AG09309 (cell line): ENCODE data around the gene HRH3.

ENCODE experiments used
- DNase-seq: peaks from one replicate; pipeline ENCODE4 v3.0.0-alpha.2; 2010; ENCODE audit warnings: low read depth
- H3K4me3 ChIP-seq: 2 replicates; pipeline ENCODE4 v1.5.1; 2011; ENCODE audit warnings: mild to moderate bottlenecking, low read depth, low read length, moderate library complexity; ENCODE audit not compliant: control insufficient read depth
- CTCF ChIP-seq: IDR thresholded peaks from 2 replicates; pipeline ENCODE4 v1.5.1; 2011; ENCODE audit warnings: mild to moderate bottlenecking, low read depth, low read length, inconsistent platforms; ENCODE audit not compliant: insufficient read depth, control insufficient read depth; ENCODE audit errors: missing control alignments

Gene HRH3

DNA sequence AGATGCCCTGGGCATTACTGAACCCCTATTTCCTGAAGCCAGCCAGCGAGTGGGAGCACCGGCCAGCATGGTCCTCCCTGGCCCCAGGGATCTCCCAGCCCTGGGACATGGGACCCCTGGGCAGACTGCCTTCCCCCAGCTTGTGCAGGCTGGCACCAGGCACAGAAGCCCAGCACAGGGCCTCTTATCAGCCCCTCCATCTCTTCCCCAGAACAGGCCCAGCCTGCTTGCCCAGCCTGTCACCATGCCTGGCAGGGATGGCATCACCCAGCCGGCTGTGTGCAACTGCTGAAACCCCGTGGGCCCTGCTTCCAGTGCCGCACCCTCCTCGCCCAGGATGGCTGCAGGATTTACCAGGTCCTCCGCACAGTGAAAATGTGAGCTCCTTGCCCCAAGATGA lies 12.1 kb upstream of the HRH3 start:
- no peak for DNase-seq
- H3K4me3 ChIP-seq, result no peak overlapping the region
- no peak for TF ChIP-seq CTCF

DNA sequence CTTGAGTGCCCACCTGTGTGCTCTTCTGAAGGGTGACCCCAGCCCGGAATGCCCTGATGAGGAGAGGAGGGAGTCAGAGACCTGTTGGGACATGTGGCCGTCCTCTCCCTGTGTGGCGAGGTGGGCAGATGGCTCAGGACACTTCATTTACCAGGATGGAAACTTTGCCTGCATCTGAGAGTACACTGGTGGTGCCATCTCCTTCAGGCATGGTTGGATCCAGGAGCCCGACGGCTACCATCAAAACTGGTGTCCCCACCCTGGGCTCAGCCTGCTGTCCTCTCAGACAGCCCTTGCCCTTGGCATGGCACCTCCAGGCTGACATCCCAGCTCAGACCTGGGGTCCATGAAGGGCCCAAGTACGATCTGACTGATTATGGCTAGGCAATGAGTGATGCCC lies 11.2 kb upstream of the HRH3 start:
- H3K4me3 ChIP-seq, result no peak overlapping the region
- no peak for TF ChIP-seq CTCF
- no peak for DNase-seq

DNA sequence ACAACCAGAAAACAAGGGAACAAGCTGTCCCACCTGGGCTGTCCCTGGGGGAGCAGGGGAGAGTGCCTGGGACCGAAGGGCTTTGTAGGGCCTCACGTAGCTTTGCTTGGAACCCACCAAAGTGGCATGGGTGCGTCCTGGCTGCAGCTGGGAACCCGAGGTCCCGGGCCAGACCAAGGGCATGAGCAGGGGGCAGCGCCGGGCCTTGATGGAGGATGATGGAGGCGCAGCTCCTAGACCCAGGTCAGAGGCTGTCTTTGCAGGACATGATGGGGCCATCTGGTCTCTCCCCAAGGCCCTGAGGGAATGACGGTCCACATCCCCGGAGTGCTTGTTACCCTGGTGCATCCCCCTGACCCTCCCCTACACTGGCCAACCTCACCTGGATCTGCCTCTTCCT lies 10.6 kb upstream of the HRH3 start:
- TF ChIP-seq CTCF, result no peak
- H3K4me3 ChIP-seq, result no peak overlapping the region
- DNase-seq, result no peak

- H3K4me3 ChIP-seq, result no peak overlapping the region
- DNase-seq, result no peak
- TF ChIP-seq CTCF, result no peak
These were observed 10.2 kb upstream of the HRH3 start for GRCh38 chr20:62230276-62230675.

GRCh38 chr20:62229667-62230066 lies 9.6 kb upstream of the HRH3 start:
- no peak for TF ChIP-seq CTCF
- no peak for DNase-seq

GRCh38 chr20:62228982-62229545 lies 9.0 kb upstream of the HRH3 start:
- no peak overlapping the region for H3K4me3 ChIP-seq
- no peak for DNase-seq
- TF ChIP-seq CTCF, result no peak

More at GRCh38 chr20:62229667-62230066, 9.6 kb upstream of the HRH3 start:
- H3K4me3 ChIP-seq, result no peak overlapping the region
